GM20431 (cell line): ENCODE measurements around the gene DACH1.
"Not testable (repeated sequence)": the region's sequence is repeated elsewhere in the genome, so short reads cannot be mapped to it uniquely, and the experiment has no call there.

ENCODE experiments used
- in situ Hi-C: fragments of 300-500 bp; cut with MseI, MboI; formaldehyde crosslinking; loops from one replicate; pipeline ENCODE4 v1.15.0; 2020; ENCODE audit warnings: low sequenced_read_pairs; ENCODE audit not compliant: unreplicated experiment

Gene DACH1

DNA sequence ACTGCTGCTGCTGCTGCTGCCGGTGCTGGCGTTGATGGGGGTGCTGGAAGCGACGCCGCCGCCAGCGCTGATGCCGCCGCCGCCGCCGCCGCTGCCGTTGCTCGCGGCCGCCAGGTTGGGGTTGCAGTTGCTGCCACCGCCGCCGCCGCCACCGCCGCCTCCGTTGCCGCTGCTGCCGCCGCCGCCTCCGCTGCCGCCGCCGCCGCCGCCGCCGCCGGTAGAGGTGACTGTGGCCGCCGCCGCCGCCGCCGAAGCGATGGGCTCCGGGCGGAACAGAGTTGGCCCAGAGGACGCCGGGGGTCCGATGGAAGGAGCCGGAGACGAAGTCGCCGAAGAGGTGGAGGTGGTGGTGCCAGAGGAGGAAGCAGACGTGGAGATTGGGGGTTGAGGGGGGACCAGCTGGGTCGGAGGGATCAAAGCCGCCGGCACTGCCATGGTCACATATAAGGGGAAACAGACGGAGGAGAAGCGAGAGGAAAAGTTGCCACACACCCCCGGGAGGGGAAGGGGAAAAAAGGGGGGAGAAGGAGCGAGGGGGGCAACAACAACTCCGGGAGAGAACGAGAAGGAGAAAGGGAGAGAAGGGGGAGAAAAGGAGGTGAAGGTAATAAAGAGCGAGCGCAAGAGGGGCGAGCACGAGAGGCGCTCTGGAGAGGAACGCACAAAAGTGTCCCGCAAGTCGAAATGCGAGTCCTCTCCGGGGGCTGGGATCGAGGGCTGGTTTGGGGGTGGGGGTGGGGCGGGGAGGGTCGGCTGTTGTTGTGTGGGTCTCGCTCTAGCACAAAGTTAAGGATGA, 471 bp downstream of the DACH1 start:
- in situ Hi-C loops, result no loop called here

DNA sequence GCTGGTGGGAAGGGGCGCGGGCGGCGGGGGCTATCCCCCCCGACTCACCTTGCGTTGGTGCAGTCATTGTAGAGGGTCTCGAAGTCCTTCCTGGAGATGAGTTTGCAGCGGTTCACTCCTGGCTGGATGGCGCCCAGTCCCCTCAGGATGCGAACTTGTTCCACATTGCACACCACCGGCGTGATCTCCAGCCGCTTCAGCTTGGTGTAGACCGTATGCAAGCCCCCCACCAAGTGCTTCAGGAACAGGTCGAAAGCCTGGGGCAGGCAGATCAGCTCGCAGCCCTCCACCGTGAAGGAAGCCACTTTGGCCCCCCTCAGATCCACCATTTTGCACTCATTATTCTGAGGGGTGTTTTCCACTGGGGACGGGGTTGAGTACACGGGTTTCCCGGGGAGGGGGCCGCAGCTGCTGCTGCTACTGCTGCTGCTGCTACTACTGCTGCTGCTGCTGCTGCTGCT, 1.1 kb downstream of the DACH1 start:
- in situ Hi-C loops, result no loop called here

DNA sequence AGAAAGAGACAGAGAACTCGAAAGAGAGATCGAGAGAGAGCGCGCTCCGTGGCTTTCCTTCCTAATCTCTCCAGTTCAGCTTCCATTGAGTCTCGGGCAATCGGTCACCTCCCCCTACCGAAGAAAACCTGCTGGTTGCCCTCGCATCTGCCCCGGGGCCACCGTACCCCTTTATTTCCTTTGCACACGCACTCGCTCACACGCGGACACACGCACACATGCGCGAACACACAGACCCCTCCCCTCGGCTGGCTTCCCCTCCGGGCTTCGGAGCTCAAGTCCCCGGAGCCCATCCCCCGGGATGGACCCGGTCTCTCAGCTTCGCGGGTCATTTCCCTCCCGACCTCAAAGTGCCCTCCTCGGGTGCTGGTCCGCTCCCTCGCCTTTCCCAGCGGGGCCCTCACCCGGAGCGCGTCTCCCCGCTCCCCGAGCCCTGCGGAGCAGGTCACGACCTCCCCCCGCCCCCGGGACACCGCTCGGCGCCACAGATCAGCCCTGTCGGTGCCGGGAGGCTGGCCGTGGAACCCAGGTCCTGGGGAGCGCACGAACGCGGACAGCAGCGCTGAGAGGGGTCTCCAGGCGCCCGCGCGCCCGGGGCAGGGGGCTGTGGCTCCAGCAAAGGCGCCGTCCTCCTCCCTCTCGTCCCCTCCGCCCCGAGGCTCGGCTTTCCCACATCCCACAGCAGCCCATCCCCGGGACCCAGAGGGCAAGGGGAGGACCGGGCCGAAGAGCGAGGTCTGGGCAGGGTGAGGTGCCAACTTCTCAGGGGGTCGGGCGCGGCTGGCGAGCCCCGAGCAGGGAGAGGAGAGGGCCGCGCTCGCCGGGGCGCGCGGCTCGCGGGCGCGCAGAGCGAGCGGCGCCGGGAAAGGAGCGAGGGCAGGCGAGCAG, 1.8 kb downstream of the DACH1 start:
- in situ Hi-C loops, result no loop called here

DNA sequence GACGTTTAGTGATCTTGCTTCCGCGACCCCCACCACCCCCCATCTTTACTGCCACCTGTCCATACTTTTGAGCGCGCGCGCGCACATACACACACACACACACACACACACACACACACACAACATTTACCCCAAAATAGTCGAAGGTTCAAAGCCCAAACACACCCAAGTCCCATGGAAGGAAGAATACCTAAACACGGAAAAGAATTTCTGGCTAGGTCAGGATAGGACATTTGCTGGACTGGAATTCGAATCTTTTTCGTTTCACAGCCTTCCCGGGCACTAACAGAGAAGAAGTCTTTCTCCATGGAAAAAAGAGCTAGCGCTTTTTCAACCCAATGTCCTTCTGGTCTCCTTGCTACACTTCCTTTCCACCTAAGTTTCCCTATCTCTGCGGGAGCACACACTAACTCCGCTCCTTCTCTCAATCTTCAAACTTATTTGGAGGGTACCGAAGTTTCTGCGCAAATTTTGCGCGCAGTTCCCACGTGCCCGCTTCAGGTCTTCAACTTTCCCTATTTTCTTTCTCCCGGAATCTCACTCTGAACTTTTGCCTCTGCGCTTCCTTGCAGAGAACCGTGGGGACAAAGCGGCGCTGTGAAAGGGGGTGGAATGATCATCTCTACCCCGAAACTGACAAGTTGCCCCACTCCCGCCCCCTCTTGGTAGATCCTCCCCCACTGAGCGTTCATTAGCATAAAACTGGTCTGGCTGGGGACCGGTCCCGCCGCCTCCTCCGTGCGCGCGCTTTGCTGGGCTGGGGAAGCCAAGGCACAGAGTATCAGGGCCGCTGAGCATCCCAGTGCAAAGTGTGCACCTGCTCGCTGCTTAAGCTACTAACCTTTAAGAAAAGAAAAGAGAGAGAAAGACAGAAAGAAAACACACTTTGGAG, 2.7 kb downstream of the DACH1 start:
- in situ Hi-C loops, result no loop called here

DNA sequence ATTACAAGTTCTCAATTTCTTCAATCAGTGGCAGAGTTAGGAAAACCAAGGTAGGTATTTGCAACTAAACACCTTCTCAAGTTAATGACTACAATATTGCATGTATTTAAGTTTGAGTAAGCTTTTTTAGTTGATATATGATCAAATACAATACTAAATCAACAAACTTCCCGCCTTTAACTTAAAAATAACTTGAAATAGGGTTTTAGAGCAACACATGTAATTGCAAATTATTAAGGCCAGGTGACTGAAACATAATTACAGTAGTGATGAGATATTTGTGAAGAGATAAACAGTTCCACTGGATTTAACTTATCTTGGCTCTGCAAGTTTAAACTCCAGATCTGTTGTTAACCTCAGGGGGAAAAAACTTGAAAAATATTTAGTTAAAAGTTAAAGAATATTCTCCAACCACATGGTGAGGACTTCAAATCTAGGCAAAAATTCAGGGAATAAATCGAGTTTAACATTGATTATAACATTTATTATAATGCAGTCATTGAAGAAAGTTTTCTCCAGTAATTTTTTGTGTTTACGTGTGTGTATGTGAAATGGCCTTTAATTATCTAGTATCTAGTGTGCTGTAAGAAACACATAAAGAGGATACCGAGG, 3.6 kb downstream of the DACH1 start:
- in situ Hi-C loops, result no loop called here

DNA sequence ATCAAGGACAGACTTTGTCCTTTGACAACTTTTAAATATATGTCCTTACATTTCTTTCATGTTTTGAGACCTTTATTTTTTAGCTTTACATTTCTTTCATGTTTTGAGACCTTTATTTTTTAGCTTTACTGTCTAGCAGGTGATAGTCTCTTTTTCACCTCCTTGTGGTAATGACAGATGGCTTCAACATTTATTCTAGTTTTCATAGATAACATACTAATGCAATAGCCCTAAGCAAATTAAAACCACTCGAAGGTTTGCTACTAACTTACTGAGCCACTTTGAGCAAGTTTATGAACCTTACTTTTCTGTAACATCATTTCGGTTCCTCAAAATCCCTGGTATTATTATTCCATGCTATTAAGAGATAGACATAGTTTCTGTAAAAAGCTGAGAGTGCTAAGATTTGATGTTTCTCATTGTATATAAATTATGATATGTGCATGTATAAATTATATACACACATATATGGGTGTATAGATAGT, 4.5 kb downstream of the DACH1 start:
- in situ Hi-C loops, result no loop called here

DNA sequence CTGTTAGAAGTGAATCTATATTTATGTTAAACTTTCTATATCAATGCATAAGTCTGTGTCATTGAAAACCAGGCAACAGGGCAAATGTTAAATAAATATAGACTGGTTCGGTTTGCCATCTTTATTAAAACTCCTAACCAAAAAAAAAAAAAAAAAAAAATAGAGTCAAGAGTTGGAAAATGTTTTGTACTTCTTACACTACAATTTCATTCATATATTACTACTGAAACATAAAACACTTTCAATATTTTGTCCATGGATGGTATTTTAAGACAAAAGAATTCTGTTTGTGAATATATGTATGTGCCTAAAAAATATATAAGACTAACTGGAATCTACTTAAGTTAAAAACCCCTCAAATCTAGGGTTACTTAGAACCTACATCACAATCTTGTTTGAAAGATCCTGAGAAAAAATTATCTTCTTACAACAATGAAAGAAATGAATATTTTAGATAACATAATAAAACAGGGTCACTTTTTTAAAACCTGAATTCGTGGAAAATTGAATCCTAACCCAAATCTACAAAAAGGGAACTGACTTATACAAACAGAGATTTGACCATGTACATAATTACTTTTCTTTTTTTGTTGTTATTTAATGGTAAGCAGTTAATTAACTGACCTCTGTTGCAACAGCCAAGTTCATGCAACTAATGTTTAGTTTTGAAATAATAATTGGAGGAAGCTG, 5.1 kb downstream of the DACH1 start:
- in situ Hi-C loops, result no loop called here

DNA sequence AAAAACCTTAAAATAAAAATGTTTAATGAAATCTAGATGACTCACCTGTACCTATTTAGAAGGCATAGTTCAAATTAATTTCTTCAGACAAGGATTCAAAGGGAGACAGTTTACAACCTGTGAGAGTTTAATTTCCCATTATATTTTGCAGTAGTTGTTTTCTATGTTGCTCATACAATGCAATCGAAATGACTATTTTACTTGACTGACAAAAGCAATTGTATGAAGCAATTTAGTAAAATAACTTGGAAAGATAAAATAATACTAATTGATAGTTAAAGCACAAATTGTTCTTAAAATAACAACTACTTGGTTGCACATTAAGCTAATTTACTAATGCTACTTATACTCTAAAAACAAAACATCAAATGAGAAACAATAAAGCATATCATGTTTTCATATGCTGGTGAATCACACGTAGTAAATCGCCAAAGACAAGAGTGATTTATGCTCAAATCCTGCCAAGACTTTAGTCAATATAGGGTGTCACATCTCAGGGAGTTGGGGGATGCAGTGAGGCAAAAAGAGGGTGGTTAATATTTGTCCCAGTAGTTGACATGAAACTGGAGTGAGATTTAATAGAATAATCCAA, 6.4 kb downstream of the DACH1 start:
- in situ Hi-C loops, result no loop called here

DNA sequence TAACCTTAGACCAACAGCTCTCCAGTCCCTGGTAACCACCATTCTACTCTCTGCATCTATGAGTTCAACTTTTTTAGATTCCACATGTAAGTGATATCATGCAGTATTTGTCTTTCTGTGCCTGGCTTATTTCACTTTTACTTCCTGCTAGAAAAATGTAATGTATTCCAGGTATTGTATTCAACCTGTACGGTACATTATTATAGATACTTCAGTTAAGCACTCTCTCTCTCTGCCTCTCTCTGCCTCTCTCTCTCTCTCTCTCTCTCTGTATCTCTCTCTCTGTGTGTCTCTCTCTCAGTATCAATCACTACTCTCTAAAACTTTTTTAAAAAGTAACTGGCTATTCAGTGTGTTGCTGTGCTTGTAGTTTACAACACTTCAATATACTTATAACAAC, 8.4 kb downstream of the DACH1 start:
- in situ Hi-C loops, result no loop called here

DNA sequence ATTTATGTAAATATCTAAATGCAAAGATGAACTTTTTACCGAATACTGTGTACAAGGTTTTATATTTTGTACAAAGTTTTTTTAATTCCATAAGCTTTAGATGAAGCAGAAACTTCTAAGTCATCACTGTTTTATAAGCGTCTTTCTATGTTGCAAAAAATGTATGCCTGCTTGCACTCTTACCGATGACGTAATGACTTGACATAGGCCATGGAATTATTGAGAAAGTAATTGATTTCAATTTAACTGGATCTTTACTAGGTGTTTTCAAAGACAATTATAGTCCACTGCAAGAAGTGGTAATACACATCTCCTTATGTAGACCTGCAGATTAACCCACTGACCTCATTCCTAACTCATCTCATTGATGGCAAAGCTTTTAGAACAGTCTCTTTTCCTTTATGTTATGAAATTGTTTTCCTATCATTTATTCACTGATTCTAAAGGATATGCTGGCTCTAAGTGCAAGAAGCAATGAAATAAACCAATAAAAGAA, 10.4 kb downstream of the DACH1 start:
- in situ Hi-C loops, result no loop called here

DNA sequence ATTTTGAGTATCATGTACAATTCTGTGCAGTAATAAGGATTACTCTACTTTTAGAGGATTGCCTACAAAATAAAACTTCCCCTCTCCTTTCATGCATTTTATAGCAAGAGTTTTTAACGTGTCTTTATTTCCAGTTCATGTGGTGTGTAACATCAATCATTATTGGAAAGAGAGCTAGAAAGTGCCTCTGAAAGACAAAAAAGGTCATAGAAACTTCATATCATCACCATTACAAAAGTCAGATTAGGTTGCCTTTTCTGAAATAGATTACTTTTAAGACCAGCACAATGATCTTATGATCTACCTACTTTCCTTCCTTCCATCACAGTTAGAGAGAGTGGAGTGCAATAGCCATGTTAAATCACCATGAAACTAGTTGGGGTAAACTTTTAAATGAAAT, 12.6 kb downstream of the DACH1 start:
- in situ Hi-C loops, result no loop called here

DNA sequence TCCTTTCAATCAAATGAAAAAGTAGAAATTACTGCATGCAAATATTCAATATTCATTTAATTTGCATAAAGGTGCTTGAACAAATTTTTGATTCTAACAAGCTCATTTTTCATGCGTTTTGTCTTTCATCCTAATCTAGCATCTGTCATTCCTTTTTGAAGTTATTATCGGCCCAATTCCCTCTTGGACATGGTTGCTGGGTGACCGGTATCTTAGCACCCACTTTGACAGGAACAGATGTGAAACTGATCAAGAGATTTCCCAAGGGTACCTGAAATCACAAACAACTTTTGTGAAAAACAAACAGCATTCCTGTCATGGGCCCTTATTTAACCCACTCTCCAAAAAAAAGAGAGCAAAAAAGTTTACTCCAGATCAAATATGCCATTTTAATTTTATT, 13.3 kb downstream of the DACH1 start:
- in situ Hi-C loops, result no loop called here

DNA sequence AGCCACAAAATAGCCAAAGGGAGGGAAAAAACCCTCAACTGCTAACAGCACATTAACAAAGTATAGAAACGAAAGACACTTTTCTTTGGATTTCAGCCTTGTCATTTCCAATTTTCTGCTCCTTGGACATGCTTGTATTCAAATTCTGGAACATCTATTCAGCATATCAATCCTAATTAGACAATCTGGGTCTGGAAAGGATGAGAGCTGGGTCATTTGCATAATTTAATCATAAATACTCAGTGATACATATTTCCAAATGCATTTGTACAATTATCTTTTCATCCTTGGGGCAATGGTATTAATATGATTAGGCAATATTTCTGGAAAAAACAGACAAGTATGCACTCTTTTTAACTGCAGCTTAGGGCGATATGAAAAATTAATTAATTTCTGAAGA, 14.3 kb downstream of the DACH1 start:
- in situ Hi-C loops, result no loop called here

DNA sequence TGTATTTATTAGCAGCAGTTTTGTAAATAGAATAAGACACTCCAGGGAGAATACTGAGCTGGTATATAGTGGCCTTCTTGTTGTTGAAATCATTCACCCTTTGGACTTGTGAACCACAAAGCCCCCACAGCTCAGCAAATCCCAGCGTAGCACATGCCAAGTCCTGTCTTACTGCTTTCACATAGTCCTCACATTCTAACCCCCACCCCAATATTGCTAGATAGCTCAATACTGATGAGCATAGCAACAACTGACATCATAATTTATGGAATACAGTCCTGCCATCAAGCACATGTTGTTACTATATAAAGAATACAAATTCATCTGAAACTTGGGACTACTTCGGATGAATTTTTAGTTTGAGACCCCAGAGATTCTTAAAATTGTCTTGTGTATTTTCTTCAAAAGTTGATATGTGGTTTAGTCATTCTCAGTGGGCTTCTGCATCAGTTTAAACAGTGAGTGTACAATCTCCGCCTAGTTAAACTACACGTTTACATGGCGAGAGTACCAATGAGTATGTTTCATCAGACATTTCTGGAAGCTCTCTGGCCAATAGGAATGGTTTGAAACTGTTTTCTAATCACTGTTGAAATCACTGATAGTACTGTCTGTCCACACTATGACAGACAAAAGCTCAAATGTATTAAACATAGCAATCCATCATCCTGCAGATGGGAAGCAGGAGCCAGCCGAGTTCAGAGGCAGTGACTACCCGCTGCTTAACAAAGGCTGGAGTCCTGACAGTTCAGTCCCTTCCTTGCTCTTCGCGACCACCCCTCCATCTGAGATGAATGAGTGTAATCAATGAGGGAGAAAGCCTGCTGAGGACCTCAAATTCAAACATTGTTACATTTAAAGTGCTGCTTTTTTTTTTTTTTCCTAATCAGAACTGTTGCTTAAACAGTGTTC, 15.2 kb downstream of the DACH1 start:
- in situ Hi-C loops, result no loop called here

DNA sequence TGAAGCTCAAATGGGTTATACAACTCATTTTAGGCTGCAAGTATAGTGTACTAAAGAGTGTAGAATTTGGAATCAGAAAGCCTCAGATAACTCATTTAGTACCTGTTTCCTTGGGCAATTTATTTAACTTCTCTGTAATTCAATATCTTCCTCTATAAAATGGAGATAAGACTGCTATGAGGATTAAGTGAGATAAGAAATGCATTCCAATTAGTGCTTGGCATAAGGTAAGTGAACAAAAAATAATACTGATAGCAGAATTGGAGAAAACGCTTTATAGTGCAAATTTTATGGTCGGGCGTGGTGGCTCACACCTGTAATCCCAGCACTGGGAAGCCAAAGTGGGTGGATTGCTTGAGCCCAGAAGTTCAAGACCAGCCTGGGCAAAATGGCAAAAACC, 25.0 kb downstream of the DACH1 start:
- in situ Hi-C loops, result no loop called here

DNA sequence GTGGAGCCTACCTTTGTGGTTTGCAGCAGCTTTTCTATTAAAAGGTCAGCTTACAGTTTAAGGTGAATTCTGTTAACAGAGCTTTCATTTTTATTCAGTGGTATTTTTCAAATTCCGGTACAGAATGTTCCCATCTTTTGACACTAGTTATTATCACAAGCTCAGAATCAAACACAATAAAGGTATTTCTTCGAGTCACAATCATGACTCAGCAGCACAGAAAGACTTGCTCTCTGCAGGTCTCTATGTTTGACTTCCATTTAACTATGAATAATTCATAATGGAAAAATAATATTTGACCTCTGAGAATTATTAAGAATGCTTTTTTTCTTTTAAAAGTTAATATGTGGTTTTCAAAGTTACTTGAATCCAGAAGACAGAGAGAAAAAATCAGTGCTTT, 28.2 kb downstream of the DACH1 start:
- in situ Hi-C loops, result no loop called here

DNA sequence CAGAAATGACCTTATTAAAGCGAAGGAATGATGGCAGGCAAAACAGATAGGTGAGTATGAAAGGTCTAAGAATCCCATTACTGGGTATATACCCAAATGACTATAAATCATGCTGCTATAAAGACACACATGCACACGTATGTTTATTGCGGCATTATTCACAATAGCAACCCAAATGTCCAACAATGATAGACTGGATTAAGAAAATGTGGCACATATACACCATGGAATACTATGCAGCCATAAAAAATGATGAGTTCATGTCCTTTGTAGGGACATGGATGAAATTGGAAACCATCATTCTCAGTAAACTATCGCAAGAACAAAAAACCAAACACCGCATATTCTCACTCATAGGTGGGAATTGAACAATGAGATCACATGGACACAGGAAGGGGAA, 29.4 kb downstream of the DACH1 start:
- in situ Hi-C loops, result not testable (repeated sequence)

DNA sequence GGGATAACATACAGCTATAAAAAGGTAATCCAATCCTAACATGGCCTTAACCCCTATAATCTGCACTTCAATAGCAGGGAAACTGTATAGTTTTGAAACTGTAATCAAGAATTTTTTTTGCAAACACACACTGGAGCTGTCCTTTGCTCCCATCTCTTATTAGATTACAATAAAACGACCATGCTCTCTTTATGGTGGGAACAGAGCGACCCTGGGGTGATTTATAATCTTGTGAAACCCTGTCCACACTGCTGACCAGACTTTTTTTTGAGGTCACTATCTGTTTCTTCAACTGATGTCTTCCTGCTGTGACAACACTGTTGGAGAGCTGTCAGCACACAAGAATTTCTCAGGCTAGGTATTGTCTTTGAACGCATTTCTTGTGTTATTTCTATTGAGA, 35.3 kb downstream of the DACH1 start:
- in situ Hi-C loops, result no loop called here
